Activated T-cell treated with anti-CD3 and anti-CD28 coated beads for 4 hours (primary cell): ENCODE measurements around the gene PXT1.

Experiments
- DNase-seq: peaks from one replicate; pipeline ENCODE4 v3.0.0-alpha.2; 2020

The PXT1 gene

DNA sequence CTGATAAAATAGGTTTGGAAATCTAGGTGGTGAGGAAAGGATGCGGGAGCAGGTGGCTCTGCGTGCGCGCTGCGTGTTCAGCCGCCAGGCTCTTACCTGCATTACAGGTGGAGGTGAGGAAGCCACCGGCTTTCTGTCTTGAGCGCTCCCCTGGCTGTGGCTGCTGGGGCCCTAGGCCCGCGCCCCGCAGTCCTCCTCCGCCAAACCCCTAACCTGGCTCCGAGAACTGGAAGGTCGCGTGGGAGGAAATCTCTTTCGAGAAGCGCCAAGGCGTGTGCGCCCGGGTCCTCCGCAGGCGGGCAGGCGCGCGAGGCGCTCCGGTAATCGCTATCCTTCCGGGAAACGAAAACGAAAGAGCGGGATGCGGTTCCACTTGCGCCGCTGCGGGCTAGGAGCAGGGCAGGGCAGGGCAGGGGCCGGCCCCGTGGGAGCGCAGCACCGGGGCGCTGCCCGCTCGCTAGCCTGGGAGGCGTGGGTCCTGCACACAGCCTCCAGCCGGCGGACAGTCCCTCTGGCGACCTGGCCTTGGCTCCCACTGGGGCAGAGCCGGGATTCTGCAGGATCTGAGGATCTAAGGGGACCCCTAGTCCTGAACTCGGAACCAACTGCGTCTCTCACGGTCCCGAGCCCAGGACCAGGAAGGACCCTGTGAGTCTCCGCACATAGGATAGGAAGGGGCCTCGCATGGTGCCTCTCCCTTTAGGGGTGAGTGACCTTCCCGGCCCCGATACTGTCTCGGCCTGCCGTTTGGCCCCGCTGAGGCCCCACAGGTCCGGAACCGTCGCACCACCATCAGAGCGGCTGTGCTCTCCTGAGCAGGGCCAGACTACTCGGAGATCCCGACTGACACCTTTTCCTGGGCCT is 55.0 kb downstream of the PXT1 start, which contains the start of gene ETV7:
ETV7 (minus strand) TSS at position 230 of the 864 bp plus-strand sequence; CDS start at position 102, 128 bp downstream.
- DNase-seq = peak; percentile 57

GRCh38 chr6:36386495-36387439 is 55.9 kb downstream of the PXT1 start:
- DNase-seq = peak; percentile 2

DNA sequence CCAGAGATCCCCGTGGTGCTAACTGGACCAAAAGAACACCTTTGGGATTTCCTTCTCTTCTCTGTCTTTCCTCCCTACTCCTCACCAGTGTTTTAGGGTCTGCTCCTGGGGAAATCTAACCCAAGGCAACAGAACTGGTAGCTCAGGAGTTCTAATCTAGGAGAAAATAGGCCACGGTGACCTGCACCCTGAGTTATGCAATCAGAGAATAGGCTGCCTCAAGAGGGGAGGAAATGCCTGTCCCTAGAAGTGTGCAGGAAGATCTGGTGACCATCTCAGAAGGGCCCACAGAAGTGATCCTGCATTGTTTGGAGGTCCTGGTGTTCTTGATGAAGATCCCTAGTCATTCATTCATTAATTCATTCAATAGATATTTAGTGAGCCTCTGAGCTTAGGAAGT is 58.6 kb downstream of the PXT1 start:
- no peak for DNase-seq

GRCh38 chr6:36383606-36384005 is 59.0 kb downstream of the PXT1 start:
- DNase-seq = no peak

DNA sequence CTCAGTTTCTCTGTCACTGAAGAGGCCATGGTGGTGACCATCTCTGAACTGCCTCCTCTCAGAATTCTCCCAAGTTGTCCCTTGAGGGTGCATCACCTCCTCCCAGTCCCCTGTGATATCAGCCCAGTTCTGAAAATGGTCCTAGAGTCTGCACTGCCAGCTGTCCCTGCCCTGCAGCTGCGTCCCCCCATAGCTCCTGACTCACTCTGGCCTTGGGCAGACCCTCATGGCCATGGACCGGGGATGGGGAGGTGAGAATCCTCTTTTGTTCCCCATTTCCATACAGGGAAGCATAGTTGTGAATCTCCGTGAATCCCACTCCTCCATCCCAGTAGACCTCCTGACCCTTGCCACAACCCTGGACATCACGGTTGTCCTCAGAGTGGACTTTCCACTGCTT is 59.7 kb downstream of the PXT1 start:
- DNase-seq = no peak

DNA sequence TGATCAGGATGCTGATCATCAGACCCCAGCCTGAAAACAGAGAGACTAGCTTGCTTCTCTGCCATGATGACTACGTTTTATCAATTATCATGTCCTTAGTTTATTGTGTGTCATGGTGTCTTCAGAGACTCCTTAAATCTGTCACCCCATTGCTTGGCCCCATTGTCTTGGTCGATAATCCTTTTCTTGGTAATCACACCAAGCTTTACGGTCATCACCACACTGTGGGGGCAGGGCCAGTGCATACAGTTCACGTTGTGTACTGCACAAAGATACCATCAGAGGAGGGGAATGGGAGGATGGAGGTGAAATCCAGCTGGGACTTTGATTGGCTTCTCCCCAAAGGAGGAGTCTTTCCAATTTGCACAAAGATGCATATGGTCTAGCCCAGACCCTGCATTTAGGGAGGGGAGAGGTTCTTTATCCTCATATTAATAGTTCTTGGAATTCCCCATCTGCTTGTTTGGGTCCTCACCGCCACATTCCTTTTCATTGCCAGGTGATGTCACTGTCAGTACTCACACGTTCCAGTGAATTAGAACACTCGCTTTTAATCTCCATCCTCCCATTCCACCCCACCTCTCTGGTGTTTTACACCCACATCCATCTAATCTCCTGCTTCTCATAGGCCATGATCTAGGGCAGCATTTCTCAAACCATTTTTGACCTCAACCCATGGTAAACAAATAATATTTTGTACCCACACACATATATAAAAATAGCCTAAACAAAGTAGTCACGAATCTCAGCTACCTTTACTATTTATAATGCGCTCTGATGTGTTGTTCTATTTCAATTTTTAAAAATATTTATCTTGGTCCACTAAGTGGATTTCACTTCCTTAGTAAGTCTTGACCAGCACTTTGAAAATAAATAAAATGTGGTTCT is 60.9 kb downstream of the PXT1 start:
- no peak for DNase-seq

DNA sequence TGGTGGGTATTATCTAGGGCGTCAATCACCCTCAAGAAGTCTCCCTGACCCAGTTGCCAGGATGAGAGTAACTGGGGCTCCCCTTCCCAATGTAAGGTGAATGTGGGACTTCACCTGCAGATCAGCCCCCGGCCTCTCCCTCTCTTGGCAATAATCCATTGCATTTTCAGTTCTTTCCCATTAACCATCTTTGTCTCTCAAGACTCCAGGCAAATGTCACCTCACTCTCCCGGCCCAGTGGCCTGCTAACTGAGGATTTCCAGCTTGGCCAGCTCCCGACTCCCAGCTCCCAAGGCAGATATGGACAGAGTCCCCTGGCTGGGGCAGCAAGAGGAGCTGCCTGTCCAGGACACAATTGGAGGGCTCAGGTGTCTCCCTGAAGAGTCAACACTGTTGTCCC is 62.5 kb downstream of the PXT1 start:
- DNase-seq = no peak

DNA sequence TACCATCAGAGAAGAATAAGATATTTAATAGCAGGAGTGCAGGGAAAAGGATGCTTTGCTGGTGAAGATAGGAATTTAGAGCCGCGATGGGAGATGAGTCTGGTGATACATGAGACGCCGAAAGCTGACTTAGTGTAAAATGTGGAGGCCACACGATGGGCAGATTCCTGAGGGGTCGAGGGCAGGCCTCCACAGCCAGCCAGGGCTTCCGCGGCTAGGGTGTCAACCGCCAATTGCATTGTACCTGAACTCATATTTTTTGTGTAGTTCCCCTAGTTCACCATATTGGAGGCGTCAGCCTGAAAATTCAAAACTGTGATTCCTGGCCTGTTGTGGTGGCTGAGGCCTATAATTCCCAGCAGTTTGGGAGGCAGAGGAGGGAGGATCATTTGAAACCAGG is 63.7 kb downstream of the PXT1 start:
- no peak for DNase-seq

DNA sequence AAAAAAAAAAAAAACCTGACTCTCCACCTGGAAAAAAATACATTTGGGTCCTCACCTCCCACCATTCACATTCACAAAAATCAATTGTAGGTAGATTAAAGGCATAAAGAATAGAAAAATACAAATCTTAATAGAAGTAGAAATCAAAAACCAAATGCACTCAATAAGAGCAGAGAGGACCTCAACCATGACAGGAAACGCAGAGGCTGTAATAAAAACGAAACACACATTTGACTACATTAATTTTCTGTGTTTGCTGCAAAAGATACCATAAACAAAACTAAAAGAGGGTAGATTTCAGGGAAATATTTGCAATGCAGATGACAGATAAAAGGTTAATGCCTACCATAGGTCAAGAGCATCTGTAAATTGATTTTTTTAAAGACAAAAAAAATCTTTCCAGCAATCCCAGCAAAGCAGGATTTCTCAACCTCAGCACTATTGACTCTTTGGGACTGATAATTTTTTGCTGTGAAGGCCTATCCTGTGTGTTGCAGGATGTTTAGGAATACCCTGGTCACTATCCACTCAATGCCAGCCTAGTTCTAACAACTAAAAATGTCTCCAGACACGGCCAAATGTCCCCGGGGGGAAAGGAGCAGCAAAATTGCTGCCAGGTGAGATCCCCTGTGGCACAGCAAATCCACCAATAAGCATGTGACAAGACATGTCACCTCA is 64.3 kb downstream of the PXT1 start:
- no peak for DNase-seq

DNA sequence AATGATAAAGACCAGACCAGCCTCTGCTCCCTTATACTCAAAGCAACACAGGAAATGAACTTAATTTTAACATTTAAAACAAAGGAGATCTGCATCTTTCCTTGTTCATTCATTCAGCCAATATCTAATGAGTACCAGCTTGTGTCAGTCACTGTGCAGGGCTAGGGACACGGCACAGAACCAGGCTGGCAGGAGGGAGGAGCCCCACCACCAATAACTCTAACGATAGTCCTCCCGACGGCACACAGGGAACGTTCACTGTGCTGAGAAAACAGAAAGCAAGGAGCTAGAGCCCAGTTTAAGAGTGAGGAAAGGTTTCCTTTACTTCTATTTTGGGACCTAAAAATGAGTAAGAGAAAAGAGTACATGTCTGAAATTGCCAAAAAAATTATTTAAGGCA is 65.1 kb downstream of the PXT1 start:
- no peak for DNase-seq

DNA sequence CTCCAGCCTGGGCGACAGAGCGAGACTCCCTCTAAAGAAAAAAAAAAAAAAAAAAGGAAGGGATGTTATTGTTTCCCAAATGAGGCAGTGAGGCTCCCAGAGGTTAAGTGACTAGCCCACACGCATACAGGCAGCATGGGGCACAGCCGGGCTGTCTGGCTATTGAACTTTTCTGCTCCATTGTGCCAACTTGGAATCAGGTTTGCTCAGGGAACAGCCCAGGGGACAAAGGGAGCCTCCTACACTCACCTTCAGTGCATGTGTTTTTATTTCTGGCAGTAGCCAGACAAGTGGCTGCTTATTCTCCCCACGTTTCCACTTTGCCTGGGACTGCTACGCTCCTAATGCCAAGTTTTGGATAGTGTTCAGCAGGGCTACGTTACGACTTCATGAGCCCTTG is 65.9 kb downstream of the PXT1 start:
- no peak for DNase-seq

DNA sequence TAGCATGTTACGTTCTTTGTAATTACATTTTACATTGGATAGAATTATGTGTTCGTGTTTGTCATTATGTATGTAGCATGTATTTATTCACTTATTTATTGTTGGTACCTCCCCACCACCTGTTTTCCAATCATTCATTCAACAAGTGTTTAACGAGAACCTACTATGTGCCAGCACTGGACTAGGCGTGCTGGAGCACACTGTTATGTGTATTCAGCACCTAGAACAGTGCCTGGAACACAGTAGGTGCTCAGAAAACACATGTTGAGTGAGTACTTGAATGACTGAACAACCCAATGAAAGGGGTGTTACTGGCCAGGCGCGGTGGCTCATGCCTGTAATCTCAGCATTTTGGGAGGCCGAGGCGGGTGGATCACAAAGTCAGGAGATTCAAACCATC is 66.5 kb downstream of the PXT1 start:
- no peak for DNase-seq

GRCh38 chr6:36375644-36376155 is 67.0 kb downstream of the PXT1 start:
- DNase-seq = no peak

- no peak for DNase-seq
Observed at GRCh38 chr6:36374972-36375371, 67.7 kb downstream of the PXT1 start.

DNA sequence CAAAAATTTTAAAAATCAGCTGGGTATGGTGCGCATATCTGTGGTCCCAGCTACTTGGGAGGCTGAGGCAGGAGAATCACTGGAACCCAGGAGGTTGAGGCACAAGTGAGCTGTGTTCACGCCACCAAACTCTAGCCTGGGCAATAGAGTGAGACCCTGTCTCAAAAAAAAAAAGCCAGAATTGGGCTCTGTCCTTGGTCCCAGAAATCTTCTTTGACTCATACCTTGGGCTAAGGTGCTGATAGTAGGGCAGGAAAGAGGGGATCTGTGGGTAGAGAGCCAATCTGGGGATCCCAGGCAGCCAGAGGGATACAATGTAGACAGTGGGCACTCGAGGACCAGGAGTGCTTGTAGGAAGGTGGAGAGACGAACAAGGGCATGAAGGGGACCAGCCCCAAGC is 68.5 kb downstream of the PXT1 start:
- no peak for DNase-seq

DNA sequence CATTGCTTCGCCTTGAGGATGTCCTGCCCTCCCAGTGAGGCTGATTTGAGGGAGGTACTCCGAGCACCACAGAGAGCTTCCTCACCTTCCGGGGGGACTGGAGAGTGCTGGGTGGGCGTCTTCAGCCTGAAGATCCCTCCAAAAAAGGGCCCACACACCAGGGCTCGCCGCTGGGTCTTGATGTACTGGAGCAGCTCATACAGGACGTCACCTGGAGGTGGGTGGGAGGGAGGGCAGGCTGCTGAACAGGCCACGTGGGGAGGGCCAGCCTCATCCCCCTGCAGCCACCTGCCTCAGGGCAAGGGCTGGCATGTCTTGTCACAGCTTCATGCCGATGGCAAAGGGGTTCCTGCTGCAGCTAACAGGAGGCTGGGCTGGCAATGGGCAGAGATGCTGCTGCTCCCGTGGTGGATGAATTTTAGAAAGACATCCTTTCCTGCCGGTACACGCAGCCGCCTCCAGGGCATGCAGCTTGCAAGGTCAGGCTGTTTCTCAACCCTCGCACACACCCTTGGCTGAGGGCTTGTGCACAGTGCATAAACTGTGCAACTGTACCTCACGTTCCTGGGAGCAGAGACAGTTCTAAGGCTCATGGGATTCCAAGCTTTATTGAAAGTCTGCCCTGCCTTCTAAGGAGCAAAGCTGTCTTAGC is 69.2 kb downstream of the PXT1 start:
- DNase-seq = no peak

DNA sequence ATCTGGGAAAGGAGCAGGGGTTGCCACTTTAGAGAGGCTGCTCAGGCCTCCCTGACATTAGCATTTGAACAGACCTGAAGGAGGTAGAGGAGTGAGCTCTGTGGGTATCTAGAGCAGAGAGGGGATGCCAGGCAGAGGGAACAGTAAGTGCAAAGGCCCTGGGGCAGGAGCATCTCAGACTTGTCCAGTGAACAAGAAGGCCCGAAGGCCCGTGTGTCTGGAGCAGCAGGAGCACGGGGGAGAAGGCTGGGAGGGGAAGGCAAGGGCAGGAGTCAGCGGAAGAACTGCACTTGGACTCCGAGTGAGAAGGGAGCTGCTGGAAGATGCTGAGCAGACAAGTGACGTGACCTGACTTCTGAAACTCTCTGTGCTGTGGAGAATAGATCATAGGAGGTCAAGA is 70.6 kb downstream of the PXT1 start:
- no peak for DNase-seq

- no peak for DNase-seq
Observed at GRCh38 chr6:36371211-36371610, 71.4 kb downstream of the PXT1 start.

GRCh38 chr6:36370638-36371037 is 72.0 kb downstream of the PXT1 start:
- no peak for DNase-seq

DNA sequence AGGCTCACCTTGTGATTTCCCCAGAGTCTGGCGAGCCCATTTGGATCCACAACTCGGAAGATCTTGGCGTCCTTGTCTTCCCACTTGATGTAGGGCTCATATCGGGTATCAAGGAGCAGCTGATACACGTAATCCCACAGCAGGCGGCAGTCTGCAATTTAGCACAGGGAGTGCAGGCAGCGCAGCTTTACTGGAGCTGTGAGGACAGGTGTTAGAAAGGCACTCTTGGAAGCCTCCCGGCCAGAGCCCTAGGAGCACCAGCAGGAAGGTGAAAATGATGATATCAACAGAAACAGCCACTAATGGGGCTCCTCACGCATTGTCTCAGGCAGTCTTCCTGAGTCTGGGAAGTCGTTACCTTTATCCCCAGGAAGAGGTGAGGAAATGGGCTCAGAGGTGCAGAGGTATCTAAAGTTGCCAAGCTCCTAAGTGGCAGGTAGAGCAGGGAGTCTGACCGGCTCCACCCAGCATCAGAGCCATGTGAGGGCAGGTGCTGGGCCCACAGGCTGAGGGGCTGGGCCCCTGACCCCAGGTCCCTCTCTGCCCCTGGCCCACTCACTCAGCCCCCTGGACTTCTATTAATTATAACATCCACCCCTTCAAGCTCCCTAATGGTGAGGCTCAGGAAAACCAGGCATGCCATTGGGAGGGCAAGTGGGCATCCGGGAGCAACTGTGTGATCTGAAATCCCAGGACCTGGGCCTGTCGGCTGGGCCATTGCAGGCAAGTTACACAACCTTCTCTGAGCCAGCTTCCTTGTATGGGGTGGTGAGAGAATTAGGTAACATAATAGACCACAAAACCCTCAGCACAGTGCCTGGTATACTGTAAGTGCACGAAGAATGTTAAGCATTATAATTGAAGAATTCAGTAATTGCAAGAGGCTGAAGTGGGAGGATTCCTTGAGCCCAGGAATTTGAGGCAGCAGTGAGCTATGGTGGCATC is 73.5 kb downstream of the PXT1 start:
- DNase-seq = no peak
